ENCODE results near the gene EP400.

- no peak for TF ChIP-seq CTCF (IDR thresholded peaks at IDR 0.05; ENCODE audit: insufficient read depth, low read length, poor library complexity, severe bottlenecking)
- no peak for TF ChIP-seq EZH2phosphoT487 (conservative IDR thresholded peaks at IDR 0.05; ENCODE audit: low read length)
Observed at GRCh38 chr12:132071040-132071810, 121.5 kb downstream of the EP400 start.
